Activated CD4-positive, alpha-beta T cell treated with anti-CD3 and anti-CD28 coated beads, Interleukin-2, amount 10 ng/mL, durations not matched to agents 7 days and 5 days (primary cell): Measurements from ENCODE around the gene TH. TPM values are rescaled to one million over a fixed set of nuclear protein-coding genes. Genes with fewer than 3 reads are reported as not detected.
"Not testable (repeated sequence)": the region's sequence is repeated elsewhere in the genome, so short reads cannot be mapped to it uniquely, and the experiment has no call there.

Source experiments
- CTCF ChIA-PET: fragments of 350-600 bp; sonication (Branson Sonifier 250); formaldehyde crosslinking; loops from one replicate; lab custom pipeline; 2021; ENCODE audit warnings: antibody characterized with exemption; lab: Charles Lee
- POLR2A ChIA-PET: fragments of 350-600 bp; sonication (Branson Sonifier 250); formaldehyde crosslinking; loops from one replicate; lab custom pipeline; 2021; ENCODE audit warnings: antibody characterized with exemption; lab: Charles Lee
- DNase-seq: peaks from one replicate; pipeline ENCODE4 v3.0.0-alpha.2; 2020
- H3K27ac Mint-ChIP-seq: one replicate; pipeline ENCODE4 v1.8.0; 2021; ENCODE audit warnings: mild to moderate bottlenecking, moderate library complexity, mixed read lengths
- H3K27me3 Mint-ChIP-seq: one replicate; pipeline ENCODE4 v1.8.0; 2021; ENCODE audit warnings: mixed read lengths
- H3K36me3 Mint-ChIP-seq: one replicate; pipeline ENCODE4 v1.8.0; 2021; ENCODE audit warnings: low read depth, mixed read lengths
- H3K4me1 Mint-ChIP-seq: one replicate; pipeline ENCODE4 v1.8.0; 2021; ENCODE audit warnings: mixed read lengths
- H3K4me3 Mint-ChIP-seq: one replicate; pipeline ENCODE4 v1.8.0; 2021; ENCODE audit warnings: mild to moderate bottlenecking, moderate library complexity, mixed read lengths
- H3K9me3 Mint-ChIP-seq: one replicate; pipeline ENCODE4 v1.8.0; 2021; ENCODE audit warnings: mixed read lengths
- total RNA-seq, 2 experiments: library from RNA; stranded (reverse); gene quantifications; one replicate each; pipeline ENCODE4 v1.2.3, GENCODE V29; 2021

Gene TH
- total RNA-seq, 2 experiments from 2014 or later, result not detected

GRCh38 chr11:2197771-2198520 is 26.3 kb upstream of the TH start:
- no peak overlapping the region for H3K4me3 Mint-ChIP-seq
- ChIA-PET POLR2A (no interaction called here), CTCF (interaction anchor here (1.0 to 2.4 kb wide), 4 partner anchors 12 to 222 kb away, joined by 3 to 22 read pairs (median 8); no protein-coding TSS in a partner anchor)

GRCh38 chr11:2196970-2197770 is 25.6 kb upstream of the TH start:
- H3K27me3 Mint-ChIP-seq, result peaks cover 8% of the 10 kb centered on the region
- POLR2A ChIA-PET, result no interaction called here
- no peak overlapping the region for H3K27ac Mint-ChIP-seq
- H3K4me3 Mint-ChIP-seq, result no peak overlapping the region
- DNase-seq, result peak; percentile 80
- H3K9me3 Mint-ChIP-seq, result no peaks in the 10 kb centered on the region
- peaks cover 4% of the 10 kb centered on the region for H3K4me1 Mint-ChIP-seq
- CTCF ChIA-PET, result interaction anchor here (1.0 to 2.3 kb wide), 3 partner anchors 11 to 223 kb away, joined by 3 to 22 read pairs (median 5); no protein-coding TSS in a partner anchor
- H3K36me3 Mint-ChIP-seq, result no peaks in the 10 kb centered on the region

More at GRCh38 chr11:2197771-2198520, 26.3 kb upstream of the TH start:
- Mint-ChIP-seq H3K27me3 (peaks cover 8% of the 10 kb centered on the region), H3K4me1 (peaks cover 4% of the 10 kb centered on the region), H3K36me3 (no peaks in the 10 kb centered on the region), H3K9me3 (no peaks in the 10 kb centered on the region), H3K27ac (no peak overlapping the region)
- DNase-seq, result no peak

- H3K4me1 Mint-ChIP-seq, result peaks cover 6% of the 10 kb centered on the region
- H3K27me3 Mint-ChIP-seq, result peaks cover 10% of the 10 kb centered on the region
- no peak for DNase-seq
- ChIA-PET CTCF (interaction anchor here (1.0 to 3.9 kb wide), 2 partner anchors 110 to 213 kb away, joined by 3 to 18 read pairs; no protein-coding TSS in a partner anchor), POLR2A (no interaction called here)
- H3K27ac Mint-ChIP-seq, result no peak overlapping the region
- no peaks in the 10 kb centered on the region for H3K36me3 Mint-ChIP-seq
- H3K9me3 Mint-ChIP-seq, result no peaks in the 10 kb centered on the region
- no peak overlapping the region for H3K4me3 Mint-ChIP-seq
Measured at GRCh38 chr11:2195756-2196088, 24.1 kb upstream of the TH start.

- ChIA-PET POLR2A (no interaction called here), CTCF (interaction anchor here (1.0 to 3.9 kb wide), 6 partner anchors 106 to 501 kb away, joined by 3 to 18 read pairs (median 3); partner anchors contain the start of genes C11orf21, TSPAN32 and TSSC4)
- Mint-ChIP-seq H3K36me3 (no peaks in the 10 kb centered on the region), H3K27ac (no peak overlapping the region), H3K9me3 (no peaks in the 10 kb centered on the region), H3K4me3 (no peak overlapping the region), H3K4me1 (peaks cover 6% of the 10 kb centered on the region), H3K27me3 (peaks cover 10% of the 10 kb centered on the region)
- peak; percentile 52 for DNase-seq
Measured at GRCh38 chr11:2194877-2195755, 23.5 kb upstream of the TH start.

GRCh38 chr11:2193888-2194595 is 22.4 kb upstream of the TH start:
- H3K4me3 Mint-ChIP-seq, POLR2A ChIA-PET, H3K4me1 Mint-ChIP-seq, H3K9me3 Mint-ChIP-seq, DNase-seq, H3K27me3 Mint-ChIP-seq, H3K36me3 Mint-ChIP-seq, H3K27ac Mint-ChIP-seq: not testable (repeated sequence)
- CTCF ChIA-PET, result interaction anchor here (0.9 to 3.9 kb wide), 7 partner anchors 20 to 500 kb away, joined by 3 to 18 read pairs (median 3); partner anchors contain the start of genes C11orf21, TSPAN32 and TSSC4

GRCh38 chr11:2193099-2193887 is 21.7 kb upstream of the TH start:
- DNase-seq, result no peak
- no peak overlapping the region for H3K4me3 Mint-ChIP-seq
- peaks cover 10% of the 10 kb centered on the region for H3K27me3 Mint-ChIP-seq
- H3K9me3 Mint-ChIP-seq, result no peaks in the 10 kb centered on the region
- ChIA-PET POLR2A (no interaction called here), CTCF (interaction anchor here (0.9 to 3.9 kb wide), 4 partner anchors 21 to 499 kb away, joined by 3 to 18 read pairs (median 3); no protein-coding TSS in a partner anchor)
- H3K4me1 Mint-ChIP-seq, result peaks cover 6% of the 10 kb centered on the region
- no peak overlapping the region for H3K27ac Mint-ChIP-seq
- no peaks in the 10 kb centered on the region for H3K36me3 Mint-ChIP-seq

GRCh38 chr11:2192435-2192834 is 20.8 kb upstream of the TH start:
- Mint-ChIP-seq H3K4me1 (peaks cover 6% of the 10 kb centered on the region), H3K36me3 (no peaks in the 10 kb centered on the region), H3K4me3 (no peak overlapping the region), H3K27me3 (peaks cover 10% of the 10 kb centered on the region), H3K27ac (no peak overlapping the region), H3K9me3 (no peaks in the 10 kb centered on the region)
- DNase-seq, result no peak
- CTCF ChIA-PET, result interaction anchor here (1.0 to 3.9 kb wide), 3 partner anchors 113 to 338 kb away, joined by 3 to 18 read pairs (median 4); no protein-coding TSS in a partner anchor
- POLR2A ChIA-PET, result no interaction called here

GRCh38 chr11:2191883-2192282 is 20.3 kb upstream of the TH start:
- CTCF ChIA-PET, result interaction anchor here (1.0 to 3.9 kb wide), 3 partner anchors 114 to 339 kb away, joined by 3 to 18 read pairs (median 4); no protein-coding TSS in a partner anchor
- no peak overlapping the region for H3K27ac Mint-ChIP-seq
- no peak overlapping the region for H3K4me3 Mint-ChIP-seq

GRCh38 chr11:2190657-2191471 is 19.2 kb upstream of the TH start:
- Mint-ChIP-seq H3K9me3 (no peaks in the 10 kb centered on the region), H3K27ac (no peak overlapping the region), H3K27me3 (peaks cover 2% of the 10 kb centered on the region), H3K36me3 (no peaks in the 10 kb centered on the region), H3K4me3 (no peak overlapping the region), H3K4me1 (peaks cover 3% of the 10 kb centered on the region)
- DNase-seq, result no peak
- ChIA-PET POLR2A (no interaction called here), CTCF (no interaction called here)

More at GRCh38 chr11:2191883-2192282, 20.3 kb upstream of the TH start:
- POLR2A ChIA-PET, result no interaction called here
- no peaks in the 10 kb centered on the region for H3K36me3 Mint-ChIP-seq
- H3K4me1 Mint-ChIP-seq, result peaks cover 4% of the 10 kb centered on the region
- H3K27me3 Mint-ChIP-seq, result peaks cover 8% of the 10 kb centered on the region
- DNase-seq, result no peak
- H3K9me3 Mint-ChIP-seq, result no peaks in the 10 kb centered on the region

- H3K27ac Mint-ChIP-seq, result no peak overlapping the region
- ChIA-PET POLR2A (no interaction called here), CTCF (no interaction called here)
- no peak overlapping the region for H3K4me3 Mint-ChIP-seq
- DNase-seq, result no peak
- H3K27me3 Mint-ChIP-seq, result peaks cover 2% of the 10 kb centered on the region
- peaks cover 3% of the 10 kb centered on the region for H3K4me1 Mint-ChIP-seq
- H3K9me3 Mint-ChIP-seq, result no peaks in the 10 kb centered on the region
- H3K36me3 Mint-ChIP-seq, result no peaks in the 10 kb centered on the region
Measured at GRCh38 chr11:2189938-2190656, 18.5 kb upstream of the TH start.
